Liver (tissue), 9 donors: ENCODE data around the gene SPAG16. TPM values are rescaled to one million over a fixed set of nuclear protein-coding genes. Genes with fewer than 3 reads are reported as not detected.

ENCODE experiments used
- DNase-seq: peaks from one replicate; pipeline ENCODE4 v3.0.0-alpha.2; 2017; ENCODE audit warnings: low spot score
- H3K27ac ChIP-seq, 2 donors: one replicate each; pipeline ENCODE4 v1.7.0; 2013; ENCODE audit warnings: inconsistent platforms in 2 of 2, low read length in 2 of 2, control low read depth in 1 of 2, low read depth in 1 of 2, mild to moderate bottlenecking in 1 of 2
- H3K27me3 ChIP-seq, 4 donors: one replicate each; pipeline versions ENCODE4 v1.6.1 to v1.7.0; 2013; ENCODE audit warnings: low read length in 3 of 4, inconsistent platforms in 1 of 4, mild to moderate bottlenecking in 1 of 4, moderate library complexity in 1 of 4; ENCODE audit not compliant: control insufficient read depth in 4 of 4, insufficient read depth in 4 of 4
- H3K36me3 ChIP-seq, 4 donors: one replicate each; pipeline versions ENCODE4 v1.6.1 to v1.7.0; 2013; ENCODE audit warnings: low read length in 3 of 4, mild to moderate bottlenecking in 3 of 4, low read depth in 1 of 4, moderate library complexity in 1 of 4; ENCODE audit not compliant: control insufficient read depth in 4 of 4, insufficient read depth in 3 of 4
- H3K4me1 ChIP-seq, 4 donors: one replicate each; pipeline versions ENCODE4 v1.6.1 to v1.7.0; 2013; ENCODE audit warnings: low read length in 3 of 4, mild to moderate bottlenecking in 3 of 4, moderate library complexity in 1 of 4; ENCODE audit not compliant: control insufficient read depth in 4 of 4, insufficient read depth in 4 of 4
- H3K4me3 ChIP-seq, 3 donors: one replicate each; pipeline versions ENCODE4 v1.6.1 to v1.7.0; 2013; ENCODE audit warnings: low read length in 3 of 3, control low read depth in 1 of 3, low read depth in 1 of 3, mild to moderate bottlenecking in 1 of 3
- H3K9ac ChIP-seq, 2 donors: one replicate each; pipeline ENCODE4 v1.7.0; 2013; ENCODE audit warnings: low read length in 2 of 2, mild to moderate bottlenecking in 2 of 2, moderate library complexity in 2 of 2, control low read depth in 1 of 2, low read depth in 1 of 2
- H3K9me3 ChIP-seq, 4 donors: one replicate each; pipeline versions ENCODE4 v1.6.1 to v1.7.0; 2013; ENCODE audit warnings: low read length in 3 of 4; ENCODE audit not compliant: control insufficient read depth in 4 of 4
- ATF3 ChIP-seq: IDR thresholded peaks from 2 replicates; pipeline ENCODE4 v1.6.1; 2016; ENCODE audit warnings: antibody characterized with exemption
- CTCF ChIP-seq: fragments of 150-350 bp; IDR thresholded peaks from 2 replicates; pipeline ENCODE4 v1.5.1; 2017; ENCODE audit warnings: improper control_type of control experiment, low read depth, low read length; ENCODE audit not compliant: missing input control
- EGR1 ChIP-seq, 2 donors: IDR thresholded peaks; 2 replicates each; pipeline ENCODE4 v1.6.1; 2016 to 2018; ENCODE audit warnings: antibody characterized with exemption in 2 of 2, low read depth in 2 of 2
- FOXA1 ChIP-seq: IDR thresholded peaks from 2 replicates; pipeline ENCODE4 v1.6.1; 2016; ENCODE audit warnings: antibody characterized with exemption
- GABPA ChIP-seq, 2 donors: IDR thresholded peaks in 1 of 2; conservative IDR thresholded peaks in 1 of 2; 2 replicates each; pipeline ENCODE4 v1.6.1; 2016; ENCODE audit warnings: antibody characterized with exemption in 2 of 2, mild to moderate bottlenecking in 1 of 2, moderate library complexity in 1 of 2
- HNF4A ChIP-seq, 2 donors: conservative IDR thresholded peaks; 2 replicates each; pipeline ENCODE4 v1.6.1; 2016; ENCODE audit warnings: antibody characterized with exemption in 2 of 2, mild to moderate bottlenecking in 2 of 2
- HNF4G ChIP-seq: IDR thresholded peaks from 2 replicates; pipeline ENCODE4 v1.6.1; 2016; ENCODE audit warnings: antibody characterized with exemption
- JUND ChIP-seq, 2 donors: IDR thresholded peaks; 2 replicates each; pipeline ENCODE4 v1.6.1; 2016; ENCODE audit warnings: antibody characterized with exemption in 2 of 2
- NR2F2 ChIP-seq: IDR thresholded peaks from 2 replicates; pipeline ENCODE4 v1.6.1; 2016; ENCODE audit warnings: antibody characterized with exemption
- RAD21 ChIP-seq, 2 donors: IDR thresholded peaks; 2 replicates each; pipeline ENCODE4 v1.6.1; 2016; ENCODE audit warnings: antibody characterized with exemption in 2 of 2, mild to moderate bottlenecking in 2 of 2
- REST ChIP-seq: IDR thresholded peaks from 2 replicates; pipeline ENCODE4 v1.6.1; 2016; ENCODE audit warnings: antibody characterized with exemption, mild to moderate bottlenecking
- YY1 ChIP-seq: IDR thresholded peaks from 2 replicates; pipeline ENCODE4 v1.6.1; 2016; ENCODE audit warnings: antibody characterized with exemption, mild to moderate bottlenecking
- ZBTB33 ChIP-seq: IDR thresholded peaks from 2 replicates; pipeline ENCODE4 v1.6.1; 2016; ENCODE audit warnings: antibody characterized with exemption
- WGBS: extraction: QIAGEN DNeasy Blood & Tissue Kit; methylation state at CpG from one replicate; pipeline ENCODE4 v1.1.7; 2013; 5-methylcytosine and 5-hydroxymethylcytosine counted together
- polyA plus RNA-seq, 2 donors: library from polyadenylated mRNA; stranded (reverse) in 1 of 2; unstranded in 1 of 2; fragments of 200-250 nt in 1 of 2; fragments of >200 nt in 1 of 2; fragmentation: Nextera tagmentation in 1 of 2; extraction: Ambion mirVana in 1 of 2; gene quantifications; one replicate each; pipeline versions ENCODE4 v1.2.1 to v1.2.3, GENCODE V29; 2013 to 2015
- total RNA-seq, 2 donors: library from RNA; depleted of rRNA; stranded (reverse); fragments of >200 nt; gene quantifications; one replicate each; pipeline ENCODE4 v1.2.3, GENCODE V29; 2014
- donor health status: healthy.
- donor health status: healthy.
- donor health status: healthy.
- donor health status: healthy.
- donor health status: healthy.

Gene SPAG16
- total and polyA plus RNA-seq, 4 donors: 6.4 to 12.7 (median 11.4) TPM

- no peak overlapping the region for H3K27ac ChIP-seq
- no peaks in the 10 kb centered on the region for H3K4me1 ChIP-seq
- DNase-seq: no peak
- H3K9ac ChIP-seq: no peak overlapping the region
- no peaks in the 10 kb centered on the region for H3K9me3 ChIP-seq
- WGBS: 66% methylated on average over 3 of the region's 3 CpGs
- TF ChIP-seq GABPA (IDR thresholded peaks at IDR 0.05 in 1 of 2, conservative IDR thresholded peaks at IDR 0.05 in 1 of 2): no peak
- no peak for TF ChIP-seq HNF4G
- TF ChIP-seq JUND (IDR thresholded peaks at IDR 0.05): no peak
- TF ChIP-seq YY1: no peak
- no peak for TF ChIP-seq RAD21 (IDR thresholded peaks at IDR 0.05)
- no peak for TF ChIP-seq NR2F2
- TF ChIP-seq FOXA1: no peak
- no peak for TF ChIP-seq ZBTB33
- no peak for TF ChIP-seq REST
- no peak for TF ChIP-seq ATF3
- no peak for TF ChIP-seq CTCF
- TF ChIP-seq HNF4A (conservative IDR thresholded peaks at IDR 0.05): no peak
- TF ChIP-seq EGR1 (IDR thresholded peaks at IDR 0.05; ENCODE audit: low read depth in 2 of 2): no peak
- no peaks in the 10 kb centered on the region for H3K36me3 ChIP-seq
- H3K4me3 ChIP-seq: no peak overlapping the region
- no peaks in the 10 kb centered on the region for H3K27me3 ChIP-seq
These were observed 855.5 kb downstream of the SPAG16 start for GRCh38 chr2:214139630-214140284.

GRCh38 chr2:214156971-214157370 is 872.7 kb downstream of the SPAG16 start:
- WGBS: 87% methylated on average over 1 of the region's 1 CpG
- Histone ChIP-seq H3K36me3 (no peaks in the 10 kb centered on the region), H3K9ac (no peak overlapping the region), H3K27me3 (no peaks in the 10 kb centered on the region), H3K4me1 (no peaks in the 10 kb centered on the region), H3K4me3 (no peak overlapping the region), H3K9me3 (no peaks in the 10 kb centered on the region), H3K27ac (no peak overlapping the region)
- DNase-seq: no peak
- no peak for TF ChIP-seq FOXA1
- TF ChIP-seq HNF4A (conservative IDR thresholded peaks at IDR 0.05): no peak
- no peak for TF ChIP-seq ATF3
